ENCODE results near the gene DPP10.

DNA sequence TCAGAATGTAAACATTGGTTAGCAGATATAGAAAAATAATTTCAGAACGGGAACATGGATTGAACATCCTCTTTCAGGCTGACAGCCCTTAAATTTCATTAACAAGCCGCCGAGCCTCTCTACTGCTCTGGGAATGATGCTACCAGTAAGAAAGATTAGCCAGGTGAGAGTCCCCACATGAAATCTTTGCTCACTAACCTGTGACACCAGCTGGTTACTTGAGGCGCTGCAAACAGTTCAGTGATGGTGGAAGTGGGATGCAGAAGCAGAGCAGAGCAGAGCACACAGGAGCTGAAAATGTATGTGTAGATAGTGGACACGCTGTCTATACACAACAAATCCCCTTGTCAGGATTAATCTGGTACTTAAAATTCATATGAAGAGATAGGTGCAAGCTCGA lies 721.1 kb downstream of the DPP10 start:
- TF ChIP-seq GABPA (IDR thresholded peaks at IDR 0.05 in 1 of 2, conservative IDR thresholded peaks at IDR 0.05 in 1 of 2) (no peak), TAF1 (conservative IDR thresholded peaks at IDR 0.05) (no peak), CTCF (IDR thresholded peaks at IDR 0.05; ENCODE audit: low read depth, low read length, missing input control) (no peak), EGR1 (IDR thresholded peaks at IDR 0.05; ENCODE audit: low read depth in 2 of 2) (no peak), SP1 (IDR thresholded peaks at IDR 0.05) (no peak), RXRA (IDR thresholded peaks at IDR 0.05) (no peak), YY1 (IDR thresholded peaks at IDR 0.05) (no peak), ATF3 (IDR thresholded peaks at IDR 0.05) (no peak), RAD21 (IDR thresholded peaks at IDR 0.05) (no peak), JUND (IDR thresholded peaks at IDR 0.05) (no peak), MAX (IDR thresholded peaks at IDR 0.05) (no peak), HNF4G (IDR thresholded peaks at IDR 0.05) (no peak), HNF4A (conservative IDR thresholded peaks at IDR 0.05) (no peak)
- TF ChIP-seq, protein P1, sequence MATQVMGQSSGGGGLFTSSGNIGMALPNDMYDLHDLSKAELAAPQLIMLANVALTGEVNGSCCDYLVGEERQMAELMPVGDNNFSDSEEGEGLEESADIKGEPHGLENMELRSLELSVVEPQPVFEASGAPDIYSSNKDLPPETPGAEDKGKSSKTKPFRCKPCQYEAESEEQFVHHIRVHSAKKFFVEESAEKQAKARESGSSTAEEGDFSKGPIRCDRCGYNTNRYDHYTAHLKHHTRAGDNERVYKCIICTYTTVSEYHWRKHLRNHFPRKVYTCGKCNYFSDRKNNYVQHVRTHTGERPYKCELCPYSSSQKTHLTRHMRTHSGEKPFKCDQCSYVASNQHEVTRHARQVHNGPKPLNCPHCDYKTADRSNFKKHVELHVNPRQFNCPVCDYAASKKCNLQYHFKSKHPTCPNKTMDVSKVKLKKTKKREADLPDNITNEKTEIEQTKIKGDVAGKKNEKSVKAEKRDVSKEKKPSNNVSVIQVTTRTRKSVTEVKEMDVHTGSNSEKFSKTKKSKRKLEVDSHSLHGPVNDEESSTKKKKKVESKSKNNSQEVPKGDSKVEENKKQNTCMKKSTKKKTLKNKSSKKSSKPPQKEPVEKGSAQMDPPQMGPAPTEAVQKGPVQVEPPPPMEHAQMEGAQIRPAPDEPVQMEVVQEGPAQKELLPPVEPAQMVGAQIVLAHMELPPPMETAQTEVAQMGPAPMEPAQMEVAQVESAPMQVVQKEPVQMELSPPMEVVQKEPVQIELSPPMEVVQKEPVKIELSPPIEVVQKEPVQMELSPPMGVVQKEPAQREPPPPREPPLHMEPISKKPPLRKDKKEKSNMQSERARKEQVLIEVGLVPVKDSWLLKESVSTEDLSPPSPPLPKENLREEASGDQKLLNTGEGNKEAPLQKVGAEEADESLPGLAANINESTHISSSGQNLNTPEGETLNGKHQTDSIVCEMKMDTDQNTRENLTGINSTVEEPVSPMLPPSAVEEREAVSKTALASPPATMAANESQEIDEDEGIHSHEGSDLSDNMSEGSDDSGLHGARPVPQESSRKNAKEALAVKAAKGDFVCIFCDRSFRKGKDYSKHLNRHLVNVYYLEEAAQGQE (IDR thresholded peaks at IDR 0.05) = no peak

All from liver (tissue), 3 donors.